Hematopoietic multipotent progenitor cell treated with erythropoietin and hydrocortisone succinate and interleukin-3 and kit ligand, for 4 days (in vitro differentiated cells): ENCODE measurements around the gene USP40.

Experiments used
- DNase-seq: peaks from one replicate; pipeline ENCODE4 v3.0.0-alpha.2; 2015

Gene USP40

DNA sequence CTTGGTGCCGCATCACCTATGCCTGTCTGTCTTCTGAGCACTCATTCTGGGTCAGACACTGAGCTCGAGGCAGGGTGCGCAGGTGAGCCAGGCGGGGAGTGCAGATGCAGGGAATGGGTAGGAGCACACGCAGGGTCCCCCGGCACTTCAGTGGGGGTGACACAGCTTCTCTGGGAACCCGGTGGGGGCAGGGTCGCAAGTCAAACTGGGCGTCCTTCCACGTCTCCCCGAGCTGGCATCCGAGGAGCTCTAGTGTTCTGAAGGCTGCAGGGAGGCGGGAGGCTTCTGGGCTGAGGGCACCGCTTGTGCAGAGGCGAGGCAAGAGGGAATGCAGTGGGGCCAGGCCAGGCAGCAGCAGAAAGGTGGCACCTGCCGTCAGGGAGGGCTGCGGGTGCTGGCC lies 126.3 kb downstream of the USP40 start:
- DNase-seq: no peak

DNA sequence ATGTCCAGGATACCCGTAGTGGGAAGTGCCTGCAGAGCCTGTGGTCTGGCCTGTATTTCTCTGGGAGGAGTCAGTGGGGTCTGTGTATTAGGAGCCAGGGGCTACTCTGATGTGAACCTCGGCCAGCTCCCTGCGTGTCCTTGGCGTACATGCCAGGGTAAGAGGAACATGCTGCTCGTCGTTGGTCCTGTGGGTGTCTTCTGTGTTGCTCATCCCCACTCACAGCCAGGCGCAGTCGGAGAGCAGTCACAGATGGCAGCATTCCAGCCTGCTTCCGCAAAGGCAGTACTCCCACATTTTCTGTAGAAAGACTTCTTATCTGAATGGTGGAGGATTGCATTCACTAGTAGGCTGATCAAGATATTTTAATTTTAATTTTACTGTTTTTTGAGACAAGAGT lies 127.4 kb downstream of the USP40 start:
- no peak for DNase-seq

DNA sequence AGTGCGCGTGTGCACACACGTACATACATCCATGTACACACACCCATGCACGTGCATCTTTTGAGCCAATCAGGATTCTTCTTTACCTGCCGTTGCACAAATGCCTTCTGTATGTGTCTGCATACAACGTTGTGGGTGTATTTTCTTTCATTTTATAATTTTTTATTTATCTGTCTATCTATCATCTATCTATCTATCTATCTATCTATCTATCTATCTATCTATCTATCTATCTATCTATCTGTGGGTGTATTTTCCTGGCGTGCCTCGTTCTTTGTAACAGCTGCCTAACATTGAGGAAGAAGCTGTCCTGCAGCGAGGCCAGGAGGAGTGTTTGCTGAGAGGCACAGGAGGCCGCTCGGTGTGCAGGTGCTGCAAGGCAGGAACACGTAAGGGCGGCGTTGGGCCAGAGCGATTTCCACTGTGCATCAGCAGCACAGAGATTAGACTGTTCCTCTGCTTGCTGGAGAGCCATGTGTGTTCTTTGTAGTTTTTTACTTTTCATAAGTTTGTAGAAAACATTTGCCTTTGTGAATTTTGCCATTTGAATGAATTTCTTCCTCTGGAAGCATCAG lies 127.9 kb downstream of the USP40 start:
- DNase-seq: no peak

DNA sequence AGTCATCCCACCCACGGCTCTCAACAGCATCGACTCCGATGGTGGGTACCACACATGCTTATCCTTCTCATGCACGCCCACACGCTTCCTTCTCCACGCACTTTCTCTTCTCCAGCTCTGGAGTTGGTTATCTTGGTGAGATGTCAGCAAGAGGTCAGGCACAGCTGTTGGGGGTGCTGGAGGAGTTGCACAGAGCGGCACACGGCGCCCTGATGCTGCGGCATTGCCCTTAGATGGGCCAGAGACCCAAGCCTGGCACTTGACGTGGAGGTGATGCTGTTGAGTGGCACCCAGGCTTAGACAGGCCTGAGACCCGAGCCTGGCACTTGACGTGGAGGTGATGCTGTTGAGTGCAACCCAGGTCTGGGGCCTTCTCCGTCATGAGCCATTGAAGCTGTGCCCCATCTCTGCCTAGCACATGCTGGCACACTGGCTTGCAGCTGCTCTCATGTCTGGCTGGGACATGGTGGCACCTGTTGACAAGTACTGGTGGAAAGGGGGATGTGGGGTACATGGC lies 129.1 kb downstream of the USP40 start:
- DNase-seq: no peak

DNA sequence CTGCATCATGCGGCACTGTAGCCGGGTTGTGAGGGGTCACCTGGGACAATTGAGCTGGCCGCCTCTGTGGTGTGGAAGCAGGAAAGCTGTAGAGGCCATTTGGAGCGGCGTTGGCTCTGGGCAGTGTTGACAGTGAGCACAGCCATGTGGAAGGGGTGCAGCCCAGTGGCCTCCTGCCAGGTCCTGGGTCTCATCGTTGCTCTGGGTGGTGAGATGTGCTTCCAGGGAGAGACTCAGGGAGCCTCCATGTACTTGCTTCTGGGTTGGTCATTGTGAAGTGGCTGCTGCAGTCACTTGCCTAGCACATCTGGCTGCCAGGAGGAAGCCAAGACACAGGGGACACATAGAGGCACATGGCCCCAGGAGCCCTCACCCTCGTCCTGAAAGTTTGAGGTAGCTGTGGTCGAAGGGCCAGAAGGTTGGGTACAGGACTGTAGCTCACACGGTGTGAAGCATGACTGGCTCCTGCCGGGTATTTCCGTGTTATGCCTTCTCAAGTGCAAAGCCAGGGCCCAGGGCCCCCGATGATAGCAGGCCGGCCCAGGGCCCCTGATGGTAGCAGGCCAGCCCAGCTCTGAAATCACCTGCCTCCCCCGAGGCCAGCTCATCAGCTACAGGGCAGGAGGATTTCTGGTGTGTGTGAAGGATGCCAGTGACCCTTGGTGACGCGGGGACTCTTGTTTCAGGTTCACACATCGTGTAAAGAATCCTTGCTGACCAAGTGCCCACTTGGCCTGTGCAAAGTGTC lies 129.7 kb downstream of the USP40 start:
- no peak for DNase-seq

DNA sequence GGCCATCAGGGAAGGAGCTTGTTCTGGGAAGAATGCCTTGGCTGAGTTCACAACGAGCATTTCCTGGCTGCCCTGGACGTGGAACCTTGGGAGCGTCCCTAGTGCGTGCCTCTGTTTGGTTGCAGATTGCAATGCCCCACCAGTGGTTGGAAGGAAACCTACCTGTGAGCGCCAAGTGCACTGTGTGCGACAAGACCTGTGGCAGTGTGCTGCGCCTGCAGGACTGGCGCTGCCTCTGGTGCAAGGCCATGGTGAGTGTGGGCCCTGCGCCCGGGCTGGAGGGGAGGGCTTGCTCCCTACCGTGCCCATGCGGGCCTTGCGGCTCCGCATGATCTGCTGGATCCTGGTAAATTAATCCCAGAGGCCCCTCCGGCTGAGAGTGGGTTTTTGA lies 130.4 kb downstream of the USP40 start:
- no peak for DNase-seq

DNA sequence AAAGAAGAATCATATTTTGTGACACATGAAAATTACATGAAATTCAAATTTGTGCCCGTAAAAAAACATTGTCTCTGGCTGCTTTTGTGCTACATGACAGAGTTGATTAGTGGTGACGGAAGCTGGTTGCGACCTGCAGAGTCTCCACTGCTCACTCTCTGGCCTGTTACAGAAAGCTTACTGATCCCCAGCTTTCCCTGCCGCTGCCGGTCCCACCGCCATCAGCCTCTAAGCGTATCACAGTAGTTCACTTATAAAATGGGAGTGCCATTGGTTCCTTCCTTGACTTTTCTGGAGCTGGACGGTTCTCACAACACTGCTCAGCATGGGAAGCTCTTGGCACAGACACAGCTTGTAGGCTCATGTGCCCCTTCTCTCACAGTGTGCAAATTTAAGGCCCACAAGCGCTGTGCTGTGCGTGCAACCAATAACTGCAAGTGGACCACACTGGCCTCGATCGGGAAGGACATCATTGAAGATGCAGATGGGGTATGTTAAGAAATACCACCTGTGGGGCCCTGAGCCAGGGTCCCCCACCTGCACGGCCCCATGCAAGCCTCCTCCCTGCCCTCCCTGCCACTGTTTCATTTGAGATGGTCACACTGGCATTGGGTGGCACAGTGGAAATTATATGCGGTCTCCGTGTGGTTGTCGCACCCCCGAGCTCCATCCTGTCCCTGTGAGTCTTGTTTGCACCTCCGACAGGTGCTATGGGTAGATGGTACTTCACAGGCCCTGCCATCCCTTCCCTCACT lies 131.0 kb downstream of the USP40 start:
- DNase-seq: no peak

DNA sequence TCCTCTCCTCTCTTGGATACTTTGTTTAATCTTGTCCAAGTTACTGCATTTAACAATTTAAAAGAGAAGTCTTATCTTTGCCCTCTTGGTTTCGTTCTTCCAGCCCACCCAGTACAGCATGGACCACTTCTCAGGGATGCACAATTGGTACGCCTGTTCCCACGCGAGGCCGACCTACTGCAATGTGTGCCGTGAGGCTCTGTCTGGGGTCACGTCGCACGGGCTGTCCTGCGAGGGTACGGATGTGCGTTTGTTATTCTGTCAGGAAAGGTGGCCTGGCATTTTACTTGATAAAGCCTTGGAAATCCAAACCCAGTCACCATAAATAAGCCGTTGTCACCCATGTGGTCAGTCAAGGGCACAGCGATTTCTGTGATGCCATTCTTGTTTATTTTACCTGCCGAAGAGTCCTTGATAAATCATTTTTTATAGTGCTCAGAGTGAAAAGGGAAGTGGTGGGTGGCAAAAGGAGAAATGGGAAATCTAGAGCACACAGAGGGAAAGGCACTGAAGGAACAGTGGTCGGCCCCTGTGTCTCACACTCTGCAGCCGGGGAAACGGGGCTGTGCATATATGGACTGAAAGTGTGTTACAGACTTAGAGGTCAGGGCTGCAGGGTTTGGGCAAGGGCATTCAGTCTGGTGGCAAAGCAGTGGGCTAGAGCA lies 131.8 kb downstream of the USP40 start:
- no peak for DNase-seq

DNA sequence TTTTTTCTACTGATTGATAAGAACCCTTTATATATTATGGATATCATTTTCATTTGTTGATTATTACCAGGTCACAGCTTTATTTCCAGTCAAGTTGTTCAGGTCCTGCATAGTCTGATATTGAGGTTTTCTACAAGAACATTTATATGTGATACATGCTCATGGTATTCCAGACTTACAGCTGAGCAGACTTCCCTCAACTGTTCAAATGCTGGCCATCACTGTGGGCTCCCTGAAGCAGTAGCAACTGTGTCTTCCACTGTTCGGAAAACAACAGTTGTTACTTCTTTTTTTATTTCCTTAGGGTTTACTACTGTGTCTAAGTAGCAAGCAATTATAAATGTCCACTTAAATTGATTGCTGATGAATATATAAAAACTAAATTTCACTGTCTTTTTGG lies 132.8 kb downstream of the USP40 start:
- DNase-seq: no peak

DNA sequence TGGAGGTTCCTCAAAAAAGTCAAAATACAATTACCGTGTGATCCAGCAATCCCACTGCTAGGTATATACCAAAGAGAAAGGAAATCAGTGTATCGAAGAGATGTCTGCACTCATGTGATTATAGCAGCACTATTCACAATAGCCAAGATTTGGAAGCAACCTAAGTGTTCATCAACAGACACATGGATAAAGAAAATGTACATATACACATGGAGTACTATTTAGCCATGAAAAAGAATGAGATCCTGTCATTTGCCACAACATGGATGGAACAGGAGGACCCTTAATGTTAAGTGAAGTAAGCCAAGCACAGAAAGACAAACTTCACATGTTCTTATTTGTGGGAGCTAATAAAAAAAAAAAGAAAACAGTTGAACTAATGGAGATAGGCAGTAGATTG lies 133.6 kb downstream of the USP40 start:
- no peak for DNase-seq

DNA sequence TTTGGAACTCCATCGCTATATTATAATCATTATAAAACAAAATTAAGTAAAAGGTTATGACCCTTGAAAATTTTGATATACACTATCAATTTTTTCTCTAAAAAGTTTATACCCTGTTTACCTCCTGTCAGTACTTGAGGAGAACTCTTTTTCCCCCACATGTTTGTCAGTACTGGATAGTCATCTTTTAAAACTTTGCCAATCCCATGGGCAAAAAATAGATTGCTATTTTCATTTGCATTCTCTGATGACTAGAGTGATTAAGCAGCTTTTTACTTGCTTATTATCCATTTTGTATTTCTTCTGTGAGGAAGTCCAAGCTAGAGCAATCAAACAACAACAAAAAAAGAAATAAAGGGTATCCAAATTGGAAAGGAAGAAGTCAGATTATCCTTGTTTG lies 135.9 kb downstream of the USP40 start:
- DNase-seq: no peak

DNA sequence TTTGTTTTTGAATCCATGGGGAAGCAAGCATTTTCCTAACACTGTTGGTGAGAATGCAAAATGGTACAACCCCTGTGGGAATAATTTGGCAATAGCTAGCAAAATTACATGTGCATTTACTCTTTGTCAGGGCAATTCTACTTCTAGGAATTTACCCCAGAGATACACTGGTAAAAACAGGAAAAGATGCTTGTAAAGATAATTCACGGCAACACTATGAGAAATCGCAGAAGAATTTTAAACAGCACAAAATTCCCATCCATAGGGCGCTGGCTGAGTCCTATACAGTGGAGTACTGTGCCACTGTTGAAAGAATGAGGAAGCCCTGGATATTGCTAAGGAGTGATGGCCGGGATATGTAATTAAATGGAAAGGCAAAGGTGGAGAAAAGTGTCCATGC lies 136.5 kb downstream of the USP40 start:
- DNase-seq: no peak

DNA sequence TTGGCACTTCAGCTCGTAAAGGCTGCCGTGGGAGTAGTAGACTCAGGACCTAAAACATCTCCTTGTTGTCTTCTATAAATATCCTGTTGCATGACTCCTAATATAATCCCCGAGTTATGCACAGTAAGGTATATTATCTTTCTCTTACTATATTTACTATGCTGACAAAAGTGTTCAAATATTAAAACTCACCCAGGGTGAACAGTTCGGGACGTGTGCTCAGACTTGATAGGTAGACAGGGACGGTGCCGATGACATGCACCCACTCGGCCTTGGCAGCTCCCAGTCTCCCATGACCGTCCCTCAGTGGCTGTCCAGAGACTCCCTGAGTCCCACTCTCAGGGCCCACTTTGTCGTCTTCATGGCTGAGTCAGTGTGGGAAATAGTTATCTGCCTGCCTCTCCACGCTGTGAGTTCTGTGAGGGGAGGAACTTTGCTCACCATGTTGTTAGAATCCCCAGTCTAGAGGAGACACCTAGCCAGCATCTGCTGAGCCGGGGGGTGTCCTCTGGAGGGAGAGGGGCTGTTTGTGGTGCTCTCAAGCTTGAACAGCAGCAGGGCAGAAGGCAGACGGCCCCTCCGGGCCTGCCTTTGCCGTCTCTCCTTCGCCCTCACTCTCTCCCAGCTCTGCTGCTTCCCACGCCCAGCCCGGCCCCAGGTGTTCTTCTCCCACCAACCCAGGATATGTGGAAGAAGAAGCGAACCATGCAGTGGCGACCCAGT lies 137.2 kb downstream of the USP40 start:
- DNase-seq: no peak

DNA sequence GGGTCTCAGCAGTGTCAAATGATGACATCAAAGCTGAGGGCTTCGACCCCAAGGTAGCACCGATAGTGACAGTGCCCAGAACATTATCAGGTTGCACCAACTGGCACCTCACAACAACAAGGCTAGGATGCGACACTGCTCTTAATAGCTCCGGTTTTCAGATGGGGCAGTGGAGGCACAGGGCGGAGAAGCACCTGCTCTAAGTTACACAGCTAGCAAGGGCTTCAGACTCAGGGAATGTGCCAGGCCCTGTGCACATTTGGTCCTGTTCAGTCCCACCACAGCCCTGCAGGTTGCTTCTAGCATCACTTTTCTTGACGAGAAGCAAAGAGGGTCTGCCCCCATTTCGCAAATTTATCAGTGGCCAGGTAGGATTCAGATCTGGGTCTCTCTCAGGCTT lies 138.1 kb downstream of the USP40 start:
- no peak for DNase-seq

DNA sequence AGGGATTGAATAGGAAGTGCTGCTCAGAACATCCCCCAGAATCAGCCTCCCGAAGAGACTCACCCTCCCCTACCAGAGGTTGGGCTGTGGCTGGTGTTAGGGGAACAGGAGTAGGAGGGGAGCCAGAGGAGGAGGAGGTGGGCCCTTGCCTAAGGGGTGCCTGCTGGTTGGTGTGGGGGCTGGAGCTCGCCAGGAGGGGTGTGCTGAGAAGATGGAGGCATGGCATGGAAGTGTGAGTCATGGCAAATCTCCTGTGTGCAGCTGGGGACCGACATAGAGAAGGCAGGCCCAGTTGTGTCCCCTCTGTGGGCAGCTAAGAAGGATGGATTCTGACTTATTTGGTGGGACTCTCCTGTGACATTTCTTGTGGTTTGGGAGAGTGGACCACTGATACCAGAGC lies 138.6 kb downstream of the USP40 start:
- no peak for DNase-seq

DNA sequence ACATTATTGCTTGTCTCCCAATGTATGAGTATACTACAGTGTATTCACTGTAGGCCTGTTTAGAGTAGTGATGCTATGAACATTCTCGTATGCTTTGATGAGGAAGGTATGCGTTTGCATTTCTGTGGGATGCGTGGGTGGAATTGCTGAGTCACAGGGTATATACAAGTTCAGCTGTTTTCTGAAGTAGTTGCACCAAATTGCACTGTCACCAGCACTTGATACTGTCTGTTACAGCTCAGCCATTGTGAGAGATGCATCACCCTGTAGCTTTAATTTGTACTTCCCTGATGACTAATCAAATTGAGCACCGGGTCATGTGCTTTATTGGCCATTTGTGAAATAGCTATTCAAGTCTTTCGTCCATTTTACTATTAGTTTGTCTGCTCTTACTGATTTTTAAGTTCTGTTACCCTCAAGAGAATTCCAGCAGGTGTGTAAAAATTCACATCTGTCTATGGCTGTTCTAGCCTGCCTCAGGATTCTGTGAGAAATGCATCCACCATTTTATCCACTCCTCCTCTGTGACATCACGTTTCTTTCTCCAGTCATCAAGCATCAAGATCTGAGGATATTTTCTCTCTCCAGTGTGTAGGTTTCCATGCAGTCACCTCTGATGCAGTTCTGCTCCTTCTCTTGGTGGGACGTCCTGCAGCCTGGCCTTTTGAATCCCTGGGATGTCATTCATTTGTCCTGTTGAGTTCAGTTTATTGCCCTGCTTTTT lies 139.8 kb downstream of the USP40 start:
- peak; percentile 49 for DNase-seq
